ENCODE measurements around the gene CMBL.
"Not testable (repeated sequence)": the region's sequence is repeated elsewhere in the genome, so short reads cannot be mapped to it uniquely, and the experiment has no call there.

CMBL gene

GRCh38 chr5:10283927-10284635, 23.6 kb downstream of the CMBL start:
- DNase-seq: peak; percentile 79

GRCh38 chr5:10279925-10280720, 27.6 kb downstream of the CMBL start:
- DNase-seq: no peak

- no peak for DNase-seq
Observed at GRCh38 chr5:10279328-10279727, 28.4 kb downstream of the CMBL start.

GRCh38 chr5:10278658-10279279, 28.9 kb downstream of the CMBL start:
- no peak for DNase-seq

GRCh38 chr5:10277773-10278630, 29.7 kb downstream of the CMBL start:
- no peak for DNase-seq

- DNase-seq: no peak
Observed at GRCh38 chr5:10276691-10277090, 31.0 kb downstream of the CMBL start.

- DNase-seq: no peak
Observed at GRCh38 chr5:10275991-10276390, 31.7 kb downstream of the CMBL start.

- DNase-seq: no peak
Observed at GRCh38 chr5:10275460-10275859, 32.2 kb downstream of the CMBL start.

GRCh38 chr5:10272875-10273209, 34.9 kb downstream of the CMBL start:
- DNase-seq: not testable (repeated sequence)

- DNase-seq: no peak
Observed at GRCh38 chr5:10272053-10272874, 35.4 kb downstream of the CMBL start.

- DNase-seq: no peak
Observed at GRCh38 chr5:10268100-10268499, 39.6 kb downstream of the CMBL start.

GRCh38 chr5:10266839-10267238, 40.9 kb downstream of the CMBL start:
- DNase-seq: no peak

- DNase-seq: no peak
Observed at GRCh38 chr5:10266137-10266536, 41.6 kb downstream of the CMBL start.

- no peak for DNase-seq
Observed at GRCh38 chr5:10265245-10266109, 42.2 kb downstream of the CMBL start.

GRCh38 chr5:10264604-10265003, 43.1 kb downstream of the CMBL start:
- no peak for DNase-seq

- DNase-seq: no peak
Observed at GRCh38 chr5:10262995-10263394, 44.7 kb downstream of the CMBL start.

- no peak for DNase-seq
Observed at GRCh38 chr5:10262121-10262774, 45.5 kb downstream of the CMBL start.

- DNase-seq: no peak
Observed at GRCh38 chr5:10261065-10261464, 46.6 kb downstream of the CMBL start.

GRCh38 chr5:10259899-10260298, 47.8 kb downstream of the CMBL start:
- DNase-seq: no peak

GRCh38 chr5:10257870-10258269, 49.8 kb downstream of the CMBL start:
- no peak for DNase-seq

GRCh38 chr5:10254686-10255085, 53.0 kb downstream of the CMBL start:
- no peak for DNase-seq

Data from activated CD8-positive, alpha-beta memory T cell treated with anti-CD3 and anti-CD28 coated beads, Interleukin-2, amount 50 U/mL, for 4 hours (primary cell).